ENCODE measurements around the gene NFIX. TPM values are rescaled to one million over a fixed set of nuclear protein-coding genes. Genes with fewer than 3 reads are reported as not detected.

The NFIX gene
- total and polyA plus RNA-seq, 9 of the 15 experiments (the other 6 are each of a cell fraction or from before 2014, with no cell fraction given): 0.28 to 26.8 (median 5.4) TPM

DNA sequence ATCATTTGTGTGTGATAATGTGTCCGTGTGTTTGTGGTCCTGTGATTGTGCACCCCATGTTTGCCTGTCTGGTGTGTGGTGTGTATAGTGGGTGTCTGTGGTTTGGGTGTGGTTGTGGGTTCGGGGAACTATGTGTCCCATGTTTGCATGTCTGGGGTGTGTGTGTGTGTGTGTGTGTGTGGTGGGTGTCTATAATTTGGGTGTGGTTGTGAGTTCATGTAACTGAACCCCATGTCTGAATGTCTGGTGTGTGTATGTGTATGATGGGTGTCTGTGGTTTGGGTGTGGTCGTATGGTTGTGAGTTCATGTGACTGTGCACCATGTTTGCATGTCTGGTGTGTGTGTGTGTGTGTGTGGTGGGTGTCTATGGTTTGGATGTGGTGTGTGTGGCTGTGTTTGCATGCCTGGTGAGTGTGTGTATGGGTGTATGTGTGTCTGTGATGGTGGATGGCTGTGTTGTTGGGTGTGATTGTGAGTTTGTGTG, 11.1 kb upstream of the NFIX start (continued):
- peak; percentile 70; the same call in 1 of the 2 replicates for TF ChIP-seq PHB2 (IDR thresholded peaks at IDR 0.05; ENCODE audit: low read depth)
- TF ChIP-seq MTA2 (IDR thresholded peaks at IDR 0.05; ENCODE audit: low read depth): 0 out of 2 replicates have a peak, but pooled peaks have one; percentile 29
- TF ChIP-seq SMAD4 (CRISPR knock-in tag; conservative IDR thresholded peaks at IDR 0.05): no peak
- TF ChIP-seq DPF2 (IDR thresholded peaks at IDR 0.05): peak; percentile 24; the same call in 1 of the 2 replicates
- TF ChIP-seq, protein P1, sequence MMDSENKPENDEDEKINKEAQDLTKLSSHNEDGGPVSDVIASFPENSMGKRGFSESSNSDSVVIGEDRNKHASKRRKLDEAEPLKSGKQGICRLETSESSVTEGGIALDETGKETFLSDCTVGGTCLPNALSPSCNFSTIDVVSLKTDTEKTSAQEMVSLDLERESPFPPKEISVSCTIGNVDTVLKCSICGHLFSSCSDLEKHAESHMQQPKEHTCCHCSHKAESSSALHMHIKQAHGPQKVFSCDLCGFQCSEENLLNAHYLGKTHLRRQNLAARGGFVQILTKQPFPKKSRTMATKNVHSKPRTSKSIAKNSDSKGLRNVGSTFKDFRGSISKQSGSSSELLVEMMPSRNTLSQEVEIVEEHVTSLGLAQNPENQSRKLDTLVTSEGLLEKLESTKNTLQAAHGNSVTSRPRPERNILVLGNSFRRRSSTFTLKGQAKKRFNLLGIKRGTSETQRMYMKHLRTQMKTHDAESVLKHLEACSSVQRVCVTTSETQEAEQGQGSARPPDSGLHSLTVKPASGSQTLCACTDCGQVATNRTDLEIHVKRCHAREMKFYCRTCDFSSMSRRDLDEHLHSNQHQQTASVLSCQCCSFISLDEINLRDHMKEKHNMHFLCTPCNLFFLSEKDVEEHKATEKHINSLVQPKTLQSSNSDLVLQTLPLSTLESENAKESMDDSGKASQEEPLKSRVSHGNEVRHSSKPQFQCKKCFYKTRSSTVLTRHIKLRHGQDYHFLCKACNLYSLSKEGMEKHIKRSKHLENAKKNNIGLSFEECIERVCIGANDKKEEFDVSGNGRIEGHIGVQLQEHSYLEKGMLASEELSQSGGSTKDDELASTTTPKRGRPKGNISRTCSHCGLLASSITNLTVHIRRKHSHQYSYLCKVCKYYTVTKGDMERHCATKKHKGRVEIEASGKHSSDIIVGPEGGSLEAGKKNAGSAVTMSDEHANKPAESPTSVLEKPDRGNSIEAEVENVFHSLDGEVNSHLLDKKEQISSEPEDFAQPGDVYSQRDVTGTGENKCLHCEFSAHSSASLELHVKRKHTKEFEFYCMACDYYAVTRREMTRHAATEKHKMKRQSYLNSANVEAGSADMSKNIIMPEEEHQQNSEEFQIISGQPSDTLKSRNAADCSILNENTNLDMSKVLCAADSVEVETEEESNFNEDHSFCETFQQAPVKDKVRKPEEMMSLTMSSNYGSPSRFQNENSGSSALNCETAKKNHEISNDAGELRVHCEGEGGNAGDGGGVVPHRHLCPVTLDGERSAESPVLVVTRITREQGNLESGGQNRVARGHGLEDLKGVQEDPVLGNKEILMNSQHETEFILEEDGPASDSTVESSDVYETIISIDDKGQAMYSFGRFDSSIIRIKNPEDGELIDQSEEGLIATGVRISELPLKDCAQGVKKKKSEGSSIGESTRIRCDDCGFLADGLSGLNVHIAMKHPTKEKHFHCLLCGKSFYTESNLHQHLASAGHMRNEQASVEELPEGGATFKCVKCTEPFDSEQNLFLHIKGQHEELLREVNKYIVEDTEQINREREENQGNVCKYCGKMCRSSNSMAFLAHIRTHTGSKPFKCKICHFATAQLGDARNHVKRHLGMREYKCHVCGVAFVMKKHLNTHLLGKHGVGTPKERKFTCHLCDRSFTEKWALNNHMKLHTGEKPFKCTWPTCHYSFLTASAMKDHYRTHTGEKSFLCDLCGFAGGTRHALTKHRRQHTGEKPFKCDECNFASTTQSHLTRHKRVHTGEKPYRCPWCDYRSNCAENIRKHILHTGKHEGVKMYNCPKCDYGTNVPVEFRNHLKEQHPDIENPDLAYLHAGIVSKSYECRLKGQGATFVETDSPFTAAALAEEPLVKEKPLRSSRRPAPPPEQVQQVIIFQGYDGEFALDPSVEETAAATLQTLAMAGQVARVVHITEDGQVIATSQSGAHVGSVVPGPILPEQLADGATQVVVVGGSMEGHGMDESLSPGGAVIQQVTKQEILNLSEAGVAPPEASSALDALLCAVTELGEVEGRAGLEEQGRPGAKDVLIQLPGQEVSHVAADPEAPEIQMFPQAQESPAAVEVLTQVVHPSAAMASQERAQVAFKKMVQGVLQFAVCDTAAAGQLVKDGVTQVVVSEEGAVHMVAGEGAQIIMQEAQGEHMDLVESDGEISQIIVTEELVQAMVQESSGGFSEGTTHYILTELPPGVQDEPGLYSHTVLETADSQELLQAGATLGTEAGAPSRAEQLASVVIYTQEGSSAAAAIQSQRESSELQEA (IDR thresholded peaks at IDR 0.05; ENCODE audit: low read depth): peak; percentile 32; the same call in 1 of the 2 replicates
- TF ChIP-seq, protein P2, sequence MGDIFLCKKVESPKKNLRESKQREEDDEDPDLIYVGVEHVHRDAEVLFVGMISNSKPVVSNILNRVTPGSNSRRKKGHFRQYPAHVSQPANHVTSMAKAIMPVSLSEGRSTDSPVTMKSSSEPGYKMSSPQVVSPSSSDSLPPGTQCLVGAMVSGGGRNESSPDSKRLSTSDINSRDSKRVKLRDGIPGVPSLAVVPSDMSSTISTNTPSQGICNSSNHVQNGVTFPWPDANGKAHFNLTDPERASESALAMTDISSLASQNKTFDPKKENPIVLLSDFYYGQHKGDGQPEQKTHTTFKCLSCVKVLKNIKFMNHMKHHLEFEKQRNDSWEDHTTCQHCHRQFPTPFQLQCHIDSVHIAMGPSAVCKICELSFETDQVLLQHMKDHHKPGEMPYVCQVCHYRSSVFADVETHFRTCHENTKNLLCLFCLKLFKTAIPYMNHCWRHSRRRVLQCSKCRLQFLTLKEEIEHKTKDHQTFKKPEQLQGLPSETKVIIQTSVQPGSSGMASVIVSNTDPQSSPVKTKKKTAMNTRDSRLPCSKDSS (IDR thresholded peaks at IDR 0.05; ENCODE audit: low read depth, partially characterized antibody): peak; percentile 42
- TF ChIP-seq GABPB2 (CRISPR knock-in tag; conservative IDR thresholded peaks at IDR 0.05): no peak
- peak; percentile 76; the same call in 1 of the 2 replicates for TF ChIP-seq ELF4 (CRISPR knock-in tag; IDR thresholded peaks at IDR 0.05)
- TF ChIP-seq MCM3 (IDR thresholded peaks at IDR 0.05): no peak
- peak; percentile 78 for TF ChIP-seq LARP7 (IDR thresholded peaks at IDR 0.05)
- 0 out of 2 replicates have a peak, but pooled peaks have one; percentile 15 for TF ChIP-seq CEBPG (CRISPR knock-in tag; IDR thresholded peaks at IDR 0.05)
- TF ChIP-seq CEBPG (tag; conservative IDR thresholded peaks at IDR 0.05 in 1 of 2, IDR thresholded peaks at IDR 0.05 in 1 of 2): no peak
- TF ChIP-seq KAT2B (IDR thresholded peaks at IDR 0.05; ENCODE audit: low read depth, low read length): no peak
- peak; percentile 92; the same call in 1 of the 2 replicates for TF ChIP-seq TSC22D4 (tag; IDR thresholded peaks at IDR 0.05)
- no peak for TF ChIP-seq PCBP2 (IDR thresholded peaks at IDR 0.05; ENCODE audit: low read depth, low read length, poor library complexity, severe bottlenecking)
- TF ChIP-seq, protein P3, sequence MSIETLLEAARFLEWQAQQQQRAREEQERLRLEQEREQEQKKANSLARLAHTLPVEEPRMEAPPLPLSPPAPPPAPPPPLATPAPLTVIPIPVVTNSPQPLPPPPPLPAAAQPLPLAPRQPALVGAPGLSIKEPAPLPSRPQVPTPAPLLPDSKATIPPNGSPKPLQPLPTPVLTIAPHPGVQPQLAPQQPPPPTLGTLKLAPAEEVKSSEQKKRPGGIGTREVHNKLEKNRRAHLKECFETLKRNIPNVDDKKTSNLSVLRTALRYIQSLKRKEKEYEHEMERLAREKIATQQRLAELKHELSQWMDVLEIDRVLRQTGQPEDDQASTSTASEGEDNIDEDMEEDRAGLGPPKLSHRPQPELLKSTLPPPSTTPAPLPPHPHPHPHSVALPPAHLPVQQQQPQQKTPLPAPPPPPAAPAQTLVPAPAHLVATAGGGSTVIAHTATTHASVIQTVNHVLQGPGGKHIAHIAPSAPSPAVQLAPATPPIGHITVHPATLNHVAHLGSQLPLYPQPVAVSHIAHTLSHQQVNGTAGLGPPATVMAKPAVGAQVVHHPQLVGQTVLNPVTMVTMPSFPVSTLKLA (conservative IDR thresholded peaks at IDR 0.05): no peak
